GM12878 (cell line): Measurements from ENCODE around the gene NFATC3. TPM values are rescaled to one million over a fixed set of nuclear protein-coding genes. Genes with fewer than 3 reads are reported as not detected.

Experiments
- ATAC-seq: fragments of 200-7000 bp; cut with Tn5 transposase; 3 replicates; pipeline ENCODE4 v1.9.1; 2020; ENCODE audit warnings: mild to moderate bottlenecking, moderate library complexity
- BruUV-seq: library from RNA; stranded (reverse); fragments of 400-500 nt; replicated peaks from 2 replicates; lab custom pipeline; 2021; lab: Mats Ljungman, UMichigan
- CTCF ChIA-PET: fragments of 300-600 bp; sonication (Branson Sonifier 250); formaldehyde crosslinking; extraction: SDS; loops from one replicate; lab custom pipeline; 2021; ENCODE audit warnings: inconsistent platforms; lab: Yijun Ruan, JAX
- POLR2A ChIA-PET: fragments of 350-600 bp; formaldehyde crosslinking; extraction: SDS; loops from one replicate; lab custom pipeline; 2021; ENCODE audit warnings: inconsistent platforms; lab: Charles Lee
- RAD21 ChIA-PET: fragments of 300-600 bp; sonication (Branson Sonifier 250); formaldehyde crosslinking; loops from one replicate; lab custom pipeline; 2023; ENCODE audit warnings: antibody characterized with exemption; ENCODE audit not compliant: unreplicated experiment; lab: Charles Lee
- SMC1A ChIA-PET: fragments of 300-600 bp; sonication (Branson Sonifier 250); formaldehyde crosslinking; loops from one replicate; lab custom pipeline; 2023; ENCODE audit not compliant: unreplicated experiment, uncharacterized antibody; lab: Charles Lee
- DNase-seq: peaks from one replicate; pipeline ENCODE4 v3.0.0-alpha.2; 2011; ENCODE audit warnings: low read depth, low spot score
- FAIRE-seq: peaks from 3 replicates; lab custom pipeline; 2011; peaks lifted over from hg19 to GRCh38; lab: Jason Lieb, UNC
- H2AFZ ChIP-seq: 2 replicates; pipeline ENCODE4 v1.6.0; 2011; ENCODE audit warnings: low read depth, low read length, control low read depth; ENCODE audit not compliant: control insufficient read depth
- H3K27ac ChIP-seq: 2 replicates; pipeline ENCODE4 v1.5.1; 2011; ENCODE audit warnings: control low read depth; ENCODE audit not compliant: control insufficient read depth, insufficient read depth
- H3K27me3 ChIP-seq, 2 experiments: replicated peaks in 1 of 2; 2 replicates each; pipeline versions ENCODE4 v1.6.0 to v1.6.1; 2011; ENCODE audit warnings: low read length in 1 of 2; ENCODE audit not compliant: control insufficient read depth in 2 of 2, insufficient read depth in 2 of 2
- H3K36me3 ChIP-seq, 2 experiments: 2 replicates each; pipeline ENCODE4 v1.5.1; 2011; ENCODE audit warnings: low read length in 1 of 2; ENCODE audit not compliant: control insufficient read depth in 2 of 2, insufficient read depth in 2 of 2
- H3K4me1 ChIP-seq: 2 replicates; pipeline ENCODE4 v1.6.1; 2011; ENCODE audit warnings: mild to moderate bottlenecking, low read length, moderate library complexity, mixed read lengths; ENCODE audit not compliant: control insufficient read depth, insufficient read depth
- H3K4me2 ChIP-seq: 2 replicates; pipeline ENCODE4 v1.6.0; 2011; ENCODE audit warnings: control low read depth; ENCODE audit not compliant: control insufficient read depth, insufficient read depth
- H3K4me3 ChIP-seq: fragments of 200-600 bp; sonication (generic); 2 replicates; pipeline ENCODE4 v1.5.1; 2016
- H3K79me2 ChIP-seq: 2 replicates; pipeline ENCODE4 v1.6.0; 2011; ENCODE audit warnings: low read length; ENCODE audit not compliant: control insufficient read depth, insufficient read depth
- H3K9ac ChIP-seq: 2 replicates; pipeline ENCODE4 v1.8.0; 2011; ENCODE audit warnings: low read length, control low read depth, mixed read lengths; ENCODE audit not compliant: control insufficient read depth, insufficient read depth
- H3K9me3 ChIP-seq: replicated peaks from 3 replicates; pipeline ENCODE4 v1.5.1; 2011; ENCODE audit warnings: mild to moderate bottlenecking, low read length; ENCODE audit not compliant: control insufficient read depth, insufficient read depth
- H4K20me1 ChIP-seq: 2 replicates; pipeline ENCODE4 v1.6.0; 2011; ENCODE audit not compliant: control insufficient read depth, insufficient read depth
- CBX5 ChIP-seq: sonication (generic); IDR thresholded peaks from 2 replicates; pipeline ENCODE4 v1.6.1; 2016; ENCODE audit warnings: low read depth, moderate library complexity, mild to moderate bottlenecking, inconsistent platforms
- CEBPB ChIP-seq, 2 experiments: fragments of 150-350 bp in 1 of 2; IDR thresholded peaks; 2 replicates each; pipeline ENCODE4 v1.6.1; 2012 to 2014; ENCODE audit warnings: low read depth in 2 of 2, low read length in 2 of 2, borderline replicate concordance in 1 of 2, inconsistent platforms in 1 of 2
- EP300 ChIP-seq, 2 experiments: fragments of 150-350 bp in 1 of 2; IDR thresholded peaks; 2 replicates each; pipeline ENCODE4 v1.6.1; 2011 to 2012; ENCODE audit warnings: low read depth in 2 of 2, low read length in 2 of 2, borderline replicate concordance in 1 of 2, improper control_type of control experiment in 1 of 2, inconsistent platforms in 1 of 2; ENCODE audit not compliant: control insufficient read depth in 1 of 2
- NFIC ChIP-seq: IDR thresholded peaks from 2 replicates; pipeline ENCODE4 v1.6.1; 2012; ENCODE audit warnings: low read depth, mild to moderate bottlenecking, inconsistent platforms, low read length, moderate library complexity
- NRF1 ChIP-seq: conservative IDR thresholded peaks from 2 replicates; pipeline ENCODE4 v1.6.1; 2011; ENCODE audit warnings: mild to moderate bottlenecking, low read depth, low read length, improper control_type of control experiment
- POLR2A ChIP-seq: IDR thresholded peaks from 2 replicates; pipeline ENCODE4 v1.6.1; 2011; ENCODE audit warnings: low read depth, mild to moderate bottlenecking, low read length
- POU2F2 ChIP-seq: IDR thresholded peaks from 3 replicates; pipeline ENCODE4 v1.6.1; 2011; ENCODE audit warnings: low read depth, mild to moderate bottlenecking, low read length, borderline replicate concordance
- SP1 ChIP-seq: IDR thresholded peaks from one replicate; pipeline ENCODE4 v1.6.1; 2011; ENCODE audit warnings: low read depth, low read length
- SUPT20H ChIP-seq: IDR thresholded peaks from 2 replicates; pipeline ENCODE4 v1.6.1; 2011; ENCODE audit warnings: low read depth, mild to moderate bottlenecking, low read length, moderate library complexity, borderline replicate concordance; ENCODE audit not compliant: control insufficient read depth
- TAF1 ChIP-seq: IDR thresholded peaks from 2 replicates; pipeline ENCODE4 v1.6.1; 2011; ENCODE audit warnings: mild to moderate bottlenecking, low read depth, low read length, borderline replicate concordance
- ZNF217 ChIP-seq: fragments of 450-650 bp; IDR thresholded peaks from 2 replicates; pipeline ENCODE4 v1.6.1; 2017; ENCODE audit warnings: antibody characterized with exemption, mild to moderate bottlenecking
- WGBS: methylation state at CpG from one replicate; pipeline ENCODE4 v1.1.6; 2016; ENCODE audit warnings: low lambda C conversion rate; ENCODE audit not compliant: insufficient replicate concordance, insufficient coverage; ENCODE audit errors: missing lambda C conversion rate; 5-methylcytosine and 5-hydroxymethylcytosine counted together
- in situ Hi-C: fragments of 300-500 bp; cut with MboI; formaldehyde crosslinking; loops from 9 replicates; pipeline ENCODE4 v1.14.3; 2018; ENCODE audit warnings: mixed read lengths
- intact Hi-C: fragments of 100-400 bp; cut with micrococcal nuclease; formaldehyde crosslinking; loops from one replicate; pipeline ENCODE4 v1.14.2; 2022; ENCODE audit not compliant: unreplicated experiment
- polyA plus RNA-seq, 11 experiments: library from polyadenylated mRNA; depleted of rRNA in 4 of 11; unstranded in 6 of 11; stranded (reverse) in 5 of 11; fragments of >200 nt; fragmentation: Nextera tagmentation in 4 of 11; fragmentation: Illumina TruSeq in 1 of 11; extraction: Ambion mirVana in 4 of 11; extraction: Trizol in 1 of 11; gene quantifications; 1 replicate in 1 of 11; 2 replicates in 10 of 11; pipeline versions ENCODE4 v1.2.1 to v1.2.3, GENCODE V29; 2011 to 2016; ENCODE audit warnings: inconsistent platforms in 2 of 11, missing spikeins in 2 of 11, low read depth in 1 of 11
- total RNA-seq, 4 experiments: library from RNA; depleted of rRNA in 3 of 4; stranded (reverse); fragments of >200 nt in 3 of 4; fragmentation: Illumina TruSeq in 1 of 4; extraction: Trizol in 1 of 4; gene quantifications; 2 replicates each; pipeline versions ENCODE4 v1.2.1 to v1.2.3, GENCODE V29; 2013 to 2021
- TF ChIP-seq, protein P1 (sequence below): fragments of 150-350 bp; IDR thresholded peaks from 2 replicates; pipeline ENCODE4 v1.6.1; 2014; ENCODE audit warnings: mild to moderate bottlenecking, low read depth, low read length
- TF ChIP-seq, protein P2 (sequence below): fragments of 450-650 bp; IDR thresholded peaks from 2 replicates; pipeline ENCODE4 v1.6.1; 2014; ENCODE audit warnings: mild to moderate bottlenecking

NFATC3 gene
- total and polyA plus RNA-seq, 10 of the 15 experiments (the other 5 are each of a cell fraction or from before 2014, with no cell fraction given) = 4.2 to 37.6 (median 24.9) TPM

- Histone ChIP-seq H3K27me3 (no peaks in the 10 kb centered on the region), H3K4me3 (peak overlapping the region; percentile 53; the same call in 1 of the 2 replicates), H3K36me3 (no peaks in the 10 kb centered on the region)
- SMC1A ChIA-PET = interaction anchor here (0.7 to 6.6 kb wide), 8 partner anchors 8 to 139 kb away, joined by 3 to 67 read pairs (median 4); no protein-coding TSS in a partner anchor
- intact Hi-C loops = loop anchor here (5.0 kb wide), 1 partner anchor 38 kb away; no protein-coding TSS in a partner anchor
- TF ChIP-seq EP300 (IDR thresholded peaks at IDR 0.05; ENCODE audit: borderline replicate concordance in 1 of 2, control insufficient read depth in 1 of 2, low read depth in 2 of 2, low read length in 2 of 2) = no peak
- no peak for TF ChIP-seq TAF1
- TF ChIP-seq POLR2A = no peak
- no peak for TF ChIP-seq NRF1
- TF ChIP-seq CEBPB (IDR thresholded peaks at IDR 0.05; ENCODE audit: borderline replicate concordance in 1 of 2, low read depth in 2 of 2, low read length in 2 of 2) = no peak
- no peak for TF ChIP-seq POU2F2
- TF ChIP-seq, protein P1, sequence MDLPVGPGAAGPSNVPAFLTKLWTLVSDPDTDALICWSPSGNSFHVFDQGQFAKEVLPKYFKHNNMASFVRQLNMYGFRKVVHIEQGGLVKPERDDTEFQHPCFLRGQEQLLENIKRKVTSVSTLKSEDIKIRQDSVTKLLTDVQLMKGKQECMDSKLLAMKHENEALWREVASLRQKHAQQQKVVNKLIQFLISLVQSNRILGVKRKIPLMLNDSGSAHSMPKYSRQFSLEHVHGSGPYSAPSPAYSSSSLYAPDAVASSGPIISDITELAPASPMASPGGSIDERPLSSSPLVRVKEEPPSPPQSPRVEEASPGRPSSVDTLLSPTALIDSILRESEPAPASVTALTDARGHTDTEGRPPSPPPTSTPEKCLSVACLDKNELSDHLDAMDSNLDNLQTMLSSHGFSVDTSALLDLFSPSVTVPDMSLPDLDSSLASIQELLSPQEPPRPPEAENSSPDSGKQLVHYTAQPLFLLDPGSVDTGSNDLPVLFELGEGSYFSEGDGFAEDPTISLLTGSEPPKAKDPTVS = no peak
- no peak for TF ChIP-seq CBX5
- no peak for TF ChIP-seq NFIC
- no peak for TF ChIP-seq SUPT20H
- no peak for TF ChIP-seq SP1
- TF ChIP-seq, protein P2, sequence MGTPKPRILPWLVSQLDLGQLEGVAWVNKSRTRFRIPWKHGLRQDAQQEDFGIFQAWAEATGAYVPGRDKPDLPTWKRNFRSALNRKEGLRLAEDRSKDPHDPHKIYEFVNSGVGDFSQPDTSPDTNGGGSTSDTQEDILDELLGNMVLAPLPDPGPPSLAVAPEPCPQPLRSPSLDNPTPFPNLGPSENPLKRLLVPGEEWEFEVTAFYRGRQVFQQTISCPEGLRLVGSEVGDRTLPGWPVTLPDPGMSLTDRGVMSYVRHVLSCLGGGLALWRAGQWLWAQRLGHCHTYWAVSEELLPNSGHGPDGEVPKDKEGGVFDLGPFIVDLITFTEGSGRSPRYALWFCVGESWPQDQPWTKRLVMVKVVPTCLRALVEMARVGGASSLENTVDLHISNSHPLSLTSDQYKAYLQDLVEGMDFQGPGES = no peak
- TF ChIP-seq ZNF217 = no peak
- TF ChIP-seq, all 136 proteins: peak for 0
- Histone ChIP-seq H3K9me3 (no peaks in the 10 kb centered on the region), H3K4me1 (peaks cover 26% of the 10 kb centered on the region), H3K4me2 (peak overlapping the region; percentile 64), H3K27ac (peak overlapping the region; percentile 42), H2AFZ (no peak overlapping the region), H3K79me2 (peaks cover 81% of the 10 kb centered on the region), H4K20me1 (no peaks in the 10 kb centered on the region), H3K9ac (no peak overlapping the region)
- 94% methylated on average over 4 of the region's 4 CpGs for WGBS
- CTCF ChIA-PET = interaction anchor here (0.6 to 8.8 kb wide), 6 partner anchors 16 to 139 kb away, joined by 3 to 109 read pairs (median 3); no protein-coding TSS in a partner anchor
- in situ Hi-C loops = no loop called here
- POLR2A ChIA-PET = no interaction called here
- no peak for DNase-seq
- BruUV-seq = TSS peak; percentile 5
- no peak for ATAC-seq
- RAD21 ChIA-PET = interaction anchor here (0.7 to 1.1 kb wide), 4 partner anchors 9 to 87 kb away, joined by 3 to 7 read pairs (median 3); no protein-coding TSS in a partner anchor
- FAIRE-seq = no peak
Observed at GRCh38 chr16:68089067-68089466, 3.9 kb downstream of the NFATC3 start.
